HG02642 (cell line): Measurements from ENCODE around the gene AJUBA.
"Not testable (repeated sequence)": the region's sequence is repeated elsewhere in the genome, so short reads cannot be mapped to it uniquely, and the experiment has no call there.

ENCODE experiments used
- ATAC-seq: cut with Tn5 transposase; IDR thresholded peaks from one replicate; pipeline ENCODE4 v1.9.1; 2021; ENCODE audit warnings: mild to moderate bottlenecking; ENCODE audit not compliant: unreplicated experiment, poor library complexity

Gene AJUBA

DNA sequence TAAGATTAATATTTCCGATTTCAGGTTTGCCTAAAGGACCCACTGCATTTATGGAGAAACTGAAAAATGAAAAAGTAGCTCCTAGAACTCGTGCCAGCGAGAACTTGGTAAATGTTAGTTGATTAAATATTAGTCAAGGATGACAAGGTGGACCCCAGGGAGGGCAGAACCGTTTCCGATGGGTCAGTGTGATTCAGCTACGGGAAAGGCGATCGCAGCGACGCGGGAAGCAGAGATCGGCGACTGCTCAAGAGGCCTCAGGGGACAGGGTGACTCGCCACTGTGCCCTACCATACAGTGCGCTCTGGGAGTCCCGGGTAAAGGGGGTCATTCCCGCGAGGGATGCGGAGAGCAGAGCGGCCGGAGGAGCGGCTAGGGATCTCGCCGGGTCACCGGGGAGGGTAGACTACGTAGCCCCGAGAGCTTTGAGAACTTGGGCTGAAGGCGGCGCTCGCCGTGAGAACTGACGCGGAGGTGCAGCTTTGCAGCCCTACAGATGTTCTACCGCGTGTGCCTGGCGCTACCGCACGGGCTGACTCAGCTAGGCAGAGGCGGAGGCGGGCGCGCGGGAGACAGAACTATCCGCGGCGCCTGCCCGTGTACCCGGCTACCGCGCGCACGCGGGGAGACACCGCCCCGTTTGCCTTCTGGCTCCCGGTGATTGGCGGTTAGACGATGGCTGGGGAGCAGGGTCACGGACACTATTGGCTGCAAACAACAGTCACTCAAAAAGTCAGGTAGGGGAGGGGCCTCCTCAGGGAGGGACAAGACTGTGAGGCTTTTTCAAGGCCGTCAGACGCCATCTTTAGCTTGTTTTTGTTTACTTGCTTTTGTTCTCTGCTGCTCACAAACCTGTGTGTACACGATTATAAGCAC, 24.4 kb upstream of the AJUBA start:
- peak; percentile 94 for ATAC-seq

DNA sequence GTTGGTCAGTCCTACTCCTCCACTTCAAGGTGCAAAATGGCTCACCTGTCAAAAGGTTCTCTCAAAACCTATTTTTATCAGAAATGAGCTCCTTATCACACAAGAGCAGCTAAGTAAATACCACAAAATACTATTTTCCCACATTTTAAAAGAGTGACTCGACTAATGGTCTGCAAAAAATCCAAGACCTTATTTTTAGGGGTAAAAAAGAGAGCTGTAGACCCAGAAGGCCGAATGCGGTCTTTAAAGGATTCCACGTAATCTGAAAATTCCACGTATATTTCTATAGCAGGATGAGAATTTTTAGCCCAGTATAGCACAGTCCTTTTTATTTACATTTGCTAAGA, 23.8 kb upstream of the AJUBA start:
- ATAC-seq, result no peak

DNA sequence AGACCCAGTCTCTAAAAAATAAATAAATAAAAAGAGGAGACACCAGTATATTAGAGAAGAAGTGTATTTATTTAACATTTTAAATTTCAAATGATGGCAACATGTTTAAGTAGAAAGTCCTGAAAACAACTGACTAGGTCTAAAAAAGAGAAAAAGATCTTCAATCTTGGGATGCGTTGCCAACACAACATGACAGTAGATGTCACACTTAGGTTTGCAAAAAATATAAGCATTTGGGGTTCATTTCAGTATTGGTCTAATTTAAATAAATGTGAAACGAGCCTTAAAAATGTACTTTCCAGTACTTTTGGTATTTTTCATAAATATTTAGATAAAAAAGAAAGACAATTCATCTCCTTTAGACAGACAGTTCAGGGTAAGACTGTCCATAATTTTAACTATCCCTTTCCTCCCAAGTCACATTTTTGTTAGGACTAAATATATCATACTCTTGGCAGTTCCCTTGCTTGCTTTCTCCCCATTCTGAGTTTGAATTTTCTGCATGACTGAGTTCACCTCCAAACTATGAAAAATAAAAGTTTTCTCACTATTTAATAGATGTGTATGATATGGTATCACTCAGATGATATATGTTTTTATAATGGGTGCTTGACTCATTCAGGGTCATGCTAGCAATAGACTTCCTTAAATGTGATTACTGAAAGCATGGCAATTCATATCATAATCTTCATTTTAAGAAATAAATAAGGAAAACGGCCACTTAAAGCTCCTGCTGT, 23.3 kb upstream of the AJUBA start:
- ATAC-seq, result no peak

DNA sequence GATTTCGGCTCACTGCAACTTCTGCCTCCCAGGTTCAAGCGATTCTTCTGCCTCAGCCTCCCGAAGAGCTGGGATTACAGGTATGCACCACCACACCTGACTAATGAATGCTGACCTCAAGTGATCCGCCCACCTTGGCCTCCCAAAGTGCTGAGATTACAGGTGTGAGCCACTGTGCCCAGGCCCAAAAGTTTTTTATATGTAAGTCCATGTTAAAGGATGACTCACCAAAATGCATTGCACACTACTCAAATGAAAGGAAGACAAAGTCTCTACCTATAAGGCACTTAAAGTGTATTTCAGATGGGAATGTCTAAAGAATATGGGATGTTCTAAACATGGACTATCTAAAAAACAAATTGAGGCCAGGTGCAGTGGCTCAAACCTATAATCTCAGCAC, 21.9 kb upstream of the AJUBA start:
- ATAC-seq, result not testable (repeated sequence)

DNA sequence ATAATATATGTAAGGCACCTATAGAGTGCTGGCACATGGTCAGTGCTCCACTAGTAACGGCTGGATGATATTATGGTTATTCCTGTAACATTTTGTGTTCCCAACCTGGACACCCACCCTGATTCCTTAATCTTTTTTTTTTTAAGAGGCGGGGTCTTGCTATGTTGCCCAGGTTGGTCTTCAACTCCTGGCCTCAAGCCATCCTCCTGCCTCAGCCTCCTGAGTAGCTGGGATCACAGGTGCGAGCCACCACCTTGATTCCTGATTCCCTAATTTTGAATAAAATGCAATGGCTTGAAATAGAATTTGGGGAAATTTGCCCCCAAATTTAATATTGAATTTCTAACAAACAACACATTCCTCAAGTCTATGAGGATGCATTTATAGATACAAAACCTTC, 20.2 kb upstream of the AJUBA start:
- ATAC-seq, result no peak

DNA sequence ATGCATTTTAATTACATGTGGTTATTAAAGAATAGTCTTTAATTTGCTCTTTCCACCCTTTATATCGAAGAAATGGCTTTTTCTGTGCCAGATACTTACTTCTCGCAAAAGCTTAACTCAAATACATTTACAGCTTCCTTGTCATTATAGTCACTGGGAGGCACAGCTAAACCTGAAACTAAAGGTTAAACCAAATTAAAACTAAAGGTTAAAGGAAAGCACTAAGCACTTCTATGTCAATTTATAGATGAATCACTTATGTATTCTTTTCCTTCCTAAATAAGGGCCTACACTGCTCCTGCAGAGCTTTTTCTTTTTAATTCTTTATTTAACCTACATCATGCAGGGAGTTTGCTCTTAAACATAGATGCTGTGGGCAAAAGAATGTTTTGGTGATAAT, 18.5 kb upstream of the AJUBA start:
- no peak for ATAC-seq

DNA sequence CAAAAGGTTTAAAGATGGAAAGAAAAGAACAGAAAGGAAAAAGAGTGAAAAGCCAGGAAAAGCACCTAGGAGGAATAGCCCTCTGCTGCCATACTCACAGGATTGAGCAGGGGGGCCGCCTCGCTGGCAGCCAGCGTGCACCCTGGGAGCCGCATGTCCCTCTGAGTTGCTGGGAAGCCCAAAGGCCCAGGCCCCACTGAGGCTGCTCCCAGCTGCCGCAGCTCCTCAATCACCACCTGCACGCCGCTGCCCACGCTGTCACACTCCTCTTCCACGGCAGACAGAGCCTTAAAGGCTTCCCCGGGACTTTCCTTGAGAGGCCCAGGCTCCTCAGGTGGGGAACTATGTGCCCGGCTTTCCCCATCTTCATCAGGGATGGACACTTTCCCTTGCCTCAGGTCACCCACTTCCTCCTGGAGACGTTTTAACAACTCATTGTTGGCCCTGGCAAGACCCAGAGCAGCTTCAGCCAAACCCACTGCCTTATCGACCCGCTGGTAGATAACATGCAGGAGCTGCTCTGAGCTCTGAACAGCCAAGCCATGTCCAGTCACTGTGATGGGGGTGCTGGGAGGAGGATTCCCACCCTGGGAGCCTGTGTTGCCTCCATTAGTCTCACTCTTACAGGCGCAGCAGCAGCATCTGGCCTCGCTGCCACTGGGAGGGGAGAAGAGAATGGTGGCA, 16.1 kb upstream of the AJUBA start:
- no peak for ATAC-seq

DNA sequence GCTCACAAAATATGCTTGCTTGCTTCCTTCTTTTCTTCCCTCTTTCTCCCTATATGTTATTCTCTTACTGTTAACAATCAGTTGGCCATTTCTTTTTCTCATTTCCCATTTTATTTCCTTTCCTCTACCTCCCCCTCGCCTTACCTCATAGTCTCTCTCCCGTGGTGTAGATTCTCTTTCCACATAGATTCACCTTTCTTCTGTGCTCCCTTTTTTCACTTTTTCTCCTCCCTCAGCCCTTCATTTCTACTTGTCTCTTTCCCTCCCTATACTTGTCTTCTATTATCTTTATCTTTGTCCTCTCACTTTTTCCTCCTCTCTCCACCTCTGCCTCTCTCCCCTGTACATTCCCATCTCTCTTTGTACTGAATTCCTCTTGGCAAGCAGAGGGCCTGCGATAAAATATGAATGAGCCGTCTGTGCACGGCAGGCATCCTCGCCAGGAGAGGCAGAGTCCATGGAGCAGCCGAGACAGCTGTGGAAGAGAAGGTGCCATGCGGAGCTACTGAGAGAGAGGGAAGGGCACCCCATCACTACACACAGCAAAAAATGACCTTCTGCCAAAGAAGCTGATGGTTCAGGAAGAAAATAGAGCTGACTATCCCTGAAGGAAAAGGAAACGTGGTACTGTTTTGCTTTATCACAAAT, 15.4 kb upstream of the AJUBA start:
- no peak for ATAC-seq

DNA sequence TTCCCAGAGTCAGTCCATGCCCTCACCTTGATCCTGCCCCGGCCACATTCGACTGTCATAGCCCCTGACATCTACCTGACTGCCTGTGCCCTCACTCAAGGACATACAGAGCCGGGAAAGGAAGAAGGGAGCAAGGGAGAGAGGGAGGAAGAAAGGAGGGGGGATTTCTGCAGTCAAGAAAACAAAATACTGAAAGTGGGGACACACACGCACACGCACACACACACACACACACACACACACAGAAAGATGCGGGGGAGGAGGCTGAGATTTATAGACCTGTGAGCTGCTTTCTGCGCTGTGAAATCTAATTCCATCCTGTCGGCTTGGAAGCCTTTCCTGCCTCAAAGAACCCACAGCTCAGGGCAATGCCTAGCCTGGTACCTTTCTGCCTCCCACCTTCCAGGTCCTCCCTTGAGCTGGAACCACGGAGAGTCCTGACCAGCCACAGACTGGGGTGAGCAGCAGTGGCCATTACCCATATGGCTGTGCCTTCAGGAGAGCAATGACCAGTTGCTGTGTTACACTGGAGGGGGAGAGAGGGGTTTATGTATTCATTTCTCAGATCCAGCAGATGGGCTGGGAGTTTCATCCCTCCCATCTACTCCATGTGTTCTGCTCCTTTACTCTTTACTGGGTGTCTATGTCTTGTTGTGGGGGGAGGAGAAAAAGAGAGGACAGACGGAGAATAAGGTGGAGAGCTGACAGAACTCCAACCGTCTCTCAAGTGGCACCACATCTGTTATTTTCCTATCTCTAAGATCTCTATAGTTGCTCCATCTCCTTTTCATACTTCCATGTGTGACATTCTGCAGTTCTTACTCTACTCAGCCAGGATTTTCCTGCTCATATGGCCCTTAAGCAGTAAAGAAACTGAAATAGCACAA, 14.7 kb upstream of the AJUBA start:
- no peak for ATAC-seq

DNA sequence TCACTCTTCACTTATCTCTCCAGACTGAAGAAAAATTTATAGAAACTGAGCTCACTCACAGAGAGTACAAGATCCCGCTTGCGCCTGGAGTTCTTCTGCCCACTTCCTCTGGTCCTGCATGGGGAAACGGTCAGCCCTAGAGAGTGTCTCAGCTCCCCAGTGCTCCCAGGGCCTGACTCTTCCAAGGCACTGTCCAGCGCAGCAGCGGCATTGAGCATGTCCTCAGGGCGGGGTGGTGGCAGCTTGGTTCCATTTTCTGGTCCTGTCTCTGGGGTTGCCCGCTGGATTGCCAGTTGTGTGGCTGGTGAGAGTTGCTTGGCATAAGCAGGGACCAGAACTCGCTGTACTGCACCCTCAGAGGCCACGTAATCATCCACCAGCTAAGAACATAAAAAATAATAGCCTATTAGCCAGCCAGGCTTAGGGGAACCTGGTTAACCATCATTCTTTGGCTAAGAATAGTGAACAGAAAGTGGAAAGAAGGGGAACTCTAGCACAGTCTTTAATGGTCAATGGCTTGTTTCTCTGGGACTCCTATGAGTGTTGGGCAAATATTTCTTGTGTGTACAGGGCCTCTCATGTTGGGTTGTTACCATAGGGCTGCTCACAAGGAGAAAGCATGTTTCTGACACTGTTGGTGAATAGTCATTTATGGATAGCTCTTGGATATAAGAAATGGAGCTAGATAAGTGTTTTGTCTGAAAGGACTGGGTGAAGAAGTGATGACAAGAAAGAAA, 13.7 kb upstream of the AJUBA start:
- no peak for ATAC-seq

DNA sequence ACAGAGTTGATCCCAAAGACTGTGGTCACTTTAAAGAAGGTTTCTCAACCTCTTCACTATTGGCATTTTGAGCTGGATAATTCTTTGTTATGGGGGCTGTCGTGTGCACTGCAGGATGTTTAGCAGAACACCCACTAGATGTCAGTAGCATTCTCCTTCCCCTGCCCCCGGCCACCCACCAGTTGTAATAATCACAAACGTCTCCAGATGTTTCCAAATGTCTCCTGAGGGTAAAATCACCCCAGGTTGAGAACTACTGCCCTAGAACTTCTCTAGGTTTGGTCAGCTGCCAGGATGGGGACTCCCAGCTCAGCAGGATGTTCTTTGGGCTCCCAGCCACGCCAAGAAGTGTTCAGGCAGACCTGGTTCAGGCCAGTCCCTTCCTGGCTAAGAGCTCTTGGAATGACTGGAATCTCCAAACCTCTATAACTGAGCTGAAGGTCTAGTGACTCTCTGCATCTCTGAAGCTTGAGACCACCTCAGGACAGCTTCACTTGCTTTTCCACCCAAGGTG, 12.5 kb upstream of the AJUBA start:
- ATAC-seq, result no peak

DNA sequence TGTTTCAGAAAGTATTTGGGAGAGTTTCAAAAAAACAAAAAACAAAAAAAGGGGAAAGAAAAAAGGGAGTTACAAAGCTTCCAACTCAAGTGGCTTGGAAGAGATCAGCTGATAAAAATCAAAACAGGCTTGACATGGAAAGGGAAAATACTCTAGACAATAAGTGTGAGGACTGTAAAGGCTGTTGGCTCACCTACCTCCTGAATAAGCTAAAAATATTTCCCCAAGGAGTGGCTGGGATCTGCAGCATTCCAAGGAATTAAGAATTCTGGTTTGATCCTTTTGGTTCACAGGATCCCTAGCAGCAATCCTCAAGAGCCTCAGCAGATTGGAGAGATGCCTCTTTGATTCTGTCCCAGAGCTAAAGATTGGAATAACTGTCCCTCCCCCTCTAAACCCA, 11.2 kb upstream of the AJUBA start:
- ATAC-seq, result no peak

DNA sequence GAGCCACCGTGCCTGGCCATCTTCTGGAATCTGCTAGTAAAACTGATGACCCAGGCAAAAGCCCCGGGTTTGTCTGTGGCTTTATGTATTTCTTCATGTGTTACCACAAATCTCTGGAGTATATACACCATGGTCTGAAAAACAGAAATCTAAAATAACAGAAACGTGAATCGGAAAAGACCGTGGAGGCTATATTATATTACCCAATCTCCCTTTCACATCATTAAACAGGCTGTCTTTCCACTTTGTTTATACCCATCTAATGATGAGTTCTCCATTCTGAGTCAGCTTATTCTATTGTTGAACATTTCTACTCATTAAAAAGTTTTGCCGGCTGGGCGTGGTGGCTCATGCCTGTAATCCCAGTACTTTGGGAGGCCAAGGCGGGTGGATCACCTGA, 9.5 kb upstream of the AJUBA start:
- ATAC-seq, result no peak

DNA sequence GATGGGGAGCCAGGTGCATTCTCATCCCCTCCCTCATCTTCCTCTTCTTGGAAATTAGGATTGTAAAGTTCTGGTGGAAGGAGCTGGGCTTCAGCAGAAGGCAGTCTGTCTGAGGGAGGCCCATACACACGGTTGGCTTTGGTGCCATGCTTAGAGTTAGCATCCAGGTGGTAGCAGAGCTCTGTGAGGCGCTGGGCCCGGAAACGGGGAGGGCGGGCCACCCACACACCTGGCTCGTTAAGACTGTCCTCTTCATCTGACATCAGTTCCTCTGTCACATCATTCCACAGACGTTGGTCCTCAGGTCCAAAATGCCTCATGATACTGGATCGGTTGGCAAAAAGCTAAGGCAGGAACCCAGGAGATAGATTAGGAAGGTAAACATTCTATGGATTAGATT, 4.9 kb upstream of the AJUBA start:
- no peak for ATAC-seq

DNA sequence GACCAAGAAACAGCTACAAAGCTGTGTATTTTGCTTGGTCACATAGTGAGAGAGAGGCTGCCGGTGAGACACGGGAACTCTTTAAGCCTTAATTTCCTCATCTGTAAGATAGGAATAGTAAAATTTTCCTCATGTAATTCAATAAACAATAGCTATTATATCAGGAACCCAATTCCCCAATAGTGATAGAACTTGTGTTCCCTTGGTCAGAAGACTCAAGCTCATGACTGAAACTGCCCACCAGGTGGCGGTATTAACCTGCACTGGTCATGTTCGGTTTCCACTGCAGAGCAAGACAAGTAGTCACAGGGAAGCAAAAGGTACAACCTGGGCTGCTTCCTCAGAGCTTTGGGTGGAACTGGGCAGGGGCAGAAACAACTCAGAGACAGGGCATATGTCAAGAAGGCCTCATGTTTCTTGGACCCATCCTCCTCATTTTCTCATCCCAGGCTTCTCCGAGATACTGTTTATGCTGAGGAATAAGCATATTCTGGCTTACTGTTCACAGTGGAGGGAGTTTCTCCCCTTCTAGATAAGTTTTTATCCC, 4.2 kb upstream of the AJUBA start:
- ATAC-seq, result peak; percentile 45

DNA sequence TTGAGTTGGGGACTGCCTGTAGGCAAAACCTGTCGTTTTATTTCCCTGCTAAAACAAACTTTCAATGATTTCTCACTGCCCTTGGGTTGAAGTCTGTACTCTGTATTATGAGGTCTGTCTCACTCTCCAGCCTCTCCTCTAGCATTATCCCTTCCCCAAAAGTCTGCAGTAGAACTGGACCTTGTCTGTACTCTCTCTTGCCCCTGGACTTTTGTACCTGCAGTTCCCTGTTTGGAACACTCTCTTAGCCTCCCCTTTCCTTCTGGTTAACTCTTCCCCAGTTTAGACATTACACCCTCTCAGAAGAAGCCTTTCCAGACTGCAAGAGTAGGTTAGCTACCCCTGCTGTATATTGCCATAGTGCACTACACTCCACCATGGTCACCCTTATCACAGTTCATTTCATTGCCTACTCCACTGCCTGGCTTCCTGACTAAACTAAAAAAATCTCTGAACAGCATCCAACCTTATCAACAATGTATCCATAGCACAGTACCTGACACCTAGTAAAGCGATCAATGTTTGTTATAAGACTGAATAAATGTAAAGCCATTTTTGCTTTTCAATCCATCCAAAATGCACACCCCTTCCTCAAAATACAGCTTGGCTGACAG, 3.6 kb upstream of the AJUBA start:
- no peak for ATAC-seq

DNA sequence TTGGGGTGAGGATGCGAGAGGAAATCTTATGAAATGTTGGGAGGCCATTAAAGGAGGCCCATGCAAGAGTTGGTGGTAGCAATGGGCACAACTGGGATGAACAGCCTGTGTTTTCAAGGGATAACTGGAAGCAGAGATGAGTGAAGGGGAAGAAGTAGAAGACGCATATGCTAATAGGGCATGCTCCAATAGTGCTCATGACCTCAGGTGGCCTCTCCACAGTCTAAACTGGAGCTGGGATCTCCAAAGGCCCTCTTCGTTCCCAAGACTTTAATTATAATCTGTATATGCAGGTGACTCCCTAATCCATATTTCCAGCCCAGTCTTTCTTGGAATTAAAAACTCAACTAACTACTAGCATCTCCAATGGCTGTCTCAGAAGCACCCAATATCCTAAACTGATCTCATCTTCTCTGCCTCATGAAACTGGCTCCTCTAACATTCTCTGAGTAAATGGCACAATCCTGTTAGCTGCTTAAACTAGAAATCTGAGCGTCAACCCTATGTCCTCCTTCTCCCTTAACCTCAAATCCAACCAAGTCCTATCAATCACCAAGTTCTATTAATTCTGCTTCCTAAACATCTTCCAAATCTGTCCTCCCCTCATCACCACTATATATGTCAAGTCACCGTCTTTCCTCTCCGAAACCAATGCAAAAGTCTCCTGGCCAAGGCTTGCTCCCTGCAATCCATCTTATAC, 2.8 kb upstream of the AJUBA start:
- no peak for ATAC-seq
